Activated T-cell treated with anti-CD3 and anti-CD28 coated beads for 48 hours (primary cell): ENCODE measurements around the gene MGLL.

ENCODE experiments used
- DNase-seq: peaks from one replicate; pipeline ENCODE4 v3.0.0-alpha.2; 2020; ENCODE audit warnings: low read depth

The MGLL gene

DNA sequence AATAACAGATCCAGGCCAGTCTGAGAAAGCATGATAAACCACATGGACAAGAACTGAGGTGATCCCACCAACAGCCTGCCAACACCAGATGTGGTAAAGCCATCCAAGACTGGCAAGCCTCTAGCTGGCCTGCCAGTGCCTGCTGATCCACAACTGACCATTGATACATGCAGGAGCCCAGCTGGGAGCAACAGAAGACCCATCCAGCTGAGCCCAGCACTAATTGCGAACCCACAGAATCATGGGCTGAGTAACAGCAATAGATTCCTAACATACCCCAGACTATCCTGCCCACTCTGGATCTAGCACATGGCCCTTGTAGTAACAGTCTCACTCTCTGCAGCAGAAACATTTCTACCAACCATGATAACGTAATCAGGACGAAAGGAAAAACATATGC, 10.6 kb downstream of the MGLL start:
- no peak for DNase-seq

DNA sequence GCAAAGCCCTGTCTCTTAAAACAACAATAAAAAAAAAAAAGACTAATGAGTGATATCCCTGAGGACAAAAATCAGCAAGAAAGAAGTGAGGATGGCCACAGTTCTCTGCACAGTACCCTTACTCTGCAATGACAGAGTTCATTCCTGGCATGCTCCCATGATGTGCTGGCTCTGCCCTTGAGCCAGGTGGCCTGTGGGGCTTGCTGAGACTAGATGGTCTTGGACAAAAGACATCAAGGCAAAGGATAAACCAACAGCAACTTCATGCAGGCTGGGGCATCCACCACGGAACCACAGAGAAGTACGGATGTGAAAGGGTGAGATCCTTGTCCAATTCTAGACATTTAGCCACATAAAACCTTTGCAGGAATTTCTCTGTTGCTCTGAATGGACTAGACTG, 12.7 kb downstream of the MGLL start:
- DNase-seq: no peak

DNA sequence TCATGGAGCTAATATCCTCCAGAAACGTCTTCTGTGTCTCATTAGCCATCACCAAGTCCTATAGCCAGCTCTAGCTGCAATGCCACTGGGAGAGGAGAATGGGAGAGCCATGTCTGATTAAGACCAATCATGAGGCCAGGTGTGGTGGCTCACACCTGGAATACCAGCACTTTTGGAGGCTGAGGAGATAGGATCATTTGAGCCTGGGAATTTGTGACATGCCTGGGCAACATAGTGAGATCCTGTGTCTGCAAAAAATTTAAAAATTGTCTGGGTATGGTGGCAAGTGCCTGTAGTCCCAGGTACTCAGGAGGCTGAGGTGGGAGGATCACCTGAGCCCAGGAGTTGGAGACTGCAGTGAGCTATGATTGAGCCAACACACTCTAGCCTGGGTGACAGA, 13.1 kb downstream of the MGLL start:
- DNase-seq: no peak

- no peak for DNase-seq
Measured at GRCh38 chr3:127808197-127808596, 14.1 kb downstream of the MGLL start.

DNA sequence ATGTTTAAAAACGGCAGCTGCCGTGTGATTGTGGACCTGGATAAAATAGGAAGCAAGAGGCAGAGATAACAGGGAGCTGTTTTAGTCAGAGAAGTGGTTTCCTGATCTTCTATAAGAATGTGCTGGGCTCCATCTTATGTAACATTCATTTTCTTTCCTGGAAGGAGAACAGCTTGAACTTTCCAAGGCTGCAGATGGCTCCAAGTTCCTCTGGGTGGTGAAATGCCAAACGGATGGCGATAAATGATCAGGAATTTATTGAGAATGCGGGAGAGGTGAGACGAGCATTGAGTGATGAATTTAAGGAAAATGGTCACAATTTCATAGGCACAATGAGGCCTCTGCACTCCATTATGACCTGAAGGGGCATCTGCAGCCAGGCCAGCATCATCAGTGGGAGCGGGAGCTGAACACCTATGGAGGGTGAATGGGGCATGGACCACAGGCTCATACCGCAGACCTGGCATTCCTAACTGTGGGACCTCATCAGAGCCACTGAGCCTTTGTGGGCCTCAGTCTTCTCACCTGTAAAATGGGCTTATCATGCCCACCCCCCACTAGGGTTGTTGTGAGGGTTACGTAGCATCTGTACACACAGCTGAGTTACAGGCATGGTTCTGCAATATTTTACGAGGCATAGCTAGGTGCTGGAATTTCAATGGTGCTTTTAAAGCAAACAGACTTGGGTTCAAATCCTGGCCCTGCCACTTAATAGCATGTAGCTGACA, 17.1 kb downstream of the MGLL start:
- no peak for DNase-seq

GRCh38 chr3:127804141-127804540, 18.2 kb downstream of the MGLL start:
- no peak for DNase-seq

DNA sequence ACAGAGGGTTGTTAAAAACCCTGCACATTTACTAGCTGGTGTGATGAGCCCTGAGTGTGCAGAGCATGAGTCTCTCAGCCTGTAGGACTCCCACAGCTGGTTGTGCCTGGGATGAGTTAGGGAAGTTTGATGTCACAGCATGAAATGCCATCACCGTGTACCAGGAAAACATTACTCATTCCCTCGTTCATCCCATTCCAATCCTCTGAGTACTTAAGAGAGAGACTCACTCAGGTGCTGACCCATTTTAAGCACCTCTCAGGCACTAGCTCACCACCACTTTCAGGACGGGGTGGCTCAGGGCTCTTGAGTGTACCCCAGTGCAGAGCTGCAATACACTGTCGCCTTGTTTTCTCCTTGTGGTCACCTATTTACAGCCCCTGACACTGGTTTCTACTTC, 18.7 kb downstream of the MGLL start:
- DNase-seq: no peak

DNA sequence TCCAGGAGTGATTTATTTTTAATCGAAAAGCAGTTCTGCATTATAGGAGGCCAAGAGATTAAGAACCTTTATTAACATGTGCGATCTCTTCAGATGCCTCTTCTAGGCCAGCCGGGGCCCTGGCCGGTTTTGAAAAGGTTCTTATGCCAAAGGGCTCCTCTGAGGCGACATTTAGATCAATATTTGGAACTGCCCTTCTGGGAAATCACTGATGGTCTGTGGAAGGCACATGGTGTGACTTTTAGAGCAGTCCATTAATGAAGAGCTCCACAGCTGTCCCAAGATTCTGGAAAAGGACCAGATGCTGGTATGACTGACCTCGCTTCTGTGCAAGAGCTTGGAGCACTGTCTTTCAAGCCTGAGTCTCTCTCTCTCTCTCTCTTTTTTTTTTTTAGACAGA, 19.7 kb downstream of the MGLL start:
- DNase-seq: no peak

GRCh38 chr3:127801731-127802313, 20.5 kb downstream of the MGLL start:
- DNase-seq: no peak

- no peak for DNase-seq
Measured at GRCh38 chr3:127800508-127800907, 21.8 kb downstream of the MGLL start.

- DNase-seq: no peak
Measured at GRCh38 chr3:127799476-127800222, 22.7 kb downstream of the MGLL start.

- DNase-seq: no peak
Measured at GRCh38 chr3:127798716-127799115, 23.6 kb downstream of the MGLL start.

DNA sequence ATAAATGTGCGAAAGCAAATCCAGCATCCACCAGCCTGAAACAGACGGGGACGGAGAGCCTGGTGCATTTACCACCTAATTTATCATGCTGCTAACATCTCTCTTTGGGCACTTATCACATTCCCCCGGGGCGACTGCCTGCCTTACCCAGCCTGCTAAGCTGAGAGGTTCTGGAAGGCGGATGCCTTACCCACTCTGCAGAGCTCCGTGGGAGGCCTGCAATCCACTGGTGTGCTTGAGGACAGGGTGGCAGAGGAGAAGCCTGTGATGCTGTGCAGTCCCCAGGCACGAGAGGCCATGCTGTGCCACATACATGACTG, 25.5 kb downstream of the MGLL start:
- DNase-seq: no peak

DNA sequence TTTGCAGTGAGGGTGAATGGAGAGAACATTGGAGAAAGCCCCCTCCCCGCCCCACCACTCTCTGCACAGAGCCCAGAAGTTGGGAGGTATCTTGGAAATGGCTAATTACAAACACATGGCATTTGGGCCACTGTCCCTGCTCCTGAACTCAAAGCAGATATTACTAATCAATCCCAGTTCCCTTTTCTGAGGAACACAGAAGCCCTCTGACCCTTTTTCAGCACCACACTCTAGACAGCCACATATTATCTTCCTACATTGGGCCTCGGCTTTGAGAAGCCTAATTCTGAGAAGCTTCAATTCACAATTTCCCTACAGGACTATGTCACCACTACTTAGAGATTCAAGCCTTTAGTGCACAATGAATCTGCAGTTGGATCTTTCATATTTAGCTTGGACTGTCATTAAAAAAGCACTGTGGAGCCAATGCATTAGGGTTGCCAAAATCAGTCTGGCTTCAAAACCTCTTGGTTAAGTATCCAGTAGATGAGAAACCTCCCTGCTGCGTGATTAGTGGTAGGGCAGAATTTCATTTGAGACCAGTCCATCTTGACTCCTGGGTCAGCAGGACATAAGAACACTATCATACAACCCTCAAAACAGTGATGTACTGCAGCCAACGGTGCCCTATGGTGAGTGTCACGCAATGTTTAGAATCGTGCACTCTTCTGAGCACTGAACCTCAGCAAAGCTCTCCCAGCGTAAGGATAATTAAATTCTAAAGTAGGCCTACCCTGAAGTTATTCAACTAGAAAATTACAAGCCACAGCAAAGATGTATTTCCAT, 26.1 kb downstream of the MGLL start:
- DNase-seq: no peak

GRCh38 chr3:127794972-127795371, 27.3 kb downstream of the MGLL start:
- DNase-seq: no peak

DNA sequence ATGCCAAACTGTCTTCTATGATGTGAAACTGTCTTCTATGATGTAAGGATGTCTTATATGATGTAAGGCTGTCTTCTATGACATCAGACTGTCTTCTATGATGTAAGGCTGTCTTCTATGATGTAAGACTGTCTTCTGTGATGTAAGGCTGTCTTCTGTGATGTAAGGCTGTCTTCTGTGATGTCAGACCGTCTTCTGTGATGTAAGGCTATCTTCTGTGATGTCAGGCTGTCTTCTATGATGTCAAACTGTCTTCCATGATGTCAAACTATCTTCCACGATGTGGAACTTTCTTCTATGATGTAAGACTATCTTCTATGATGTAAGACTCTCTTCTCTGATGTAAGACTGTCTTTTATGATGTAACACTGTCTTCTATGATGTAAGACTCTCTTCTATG, 27.9 kb downstream of the MGLL start:
- DNase-seq: no peak

- no peak for DNase-seq
Measured at GRCh38 chr3:127792541-127793292, 29.6 kb downstream of the MGLL start.

DNA sequence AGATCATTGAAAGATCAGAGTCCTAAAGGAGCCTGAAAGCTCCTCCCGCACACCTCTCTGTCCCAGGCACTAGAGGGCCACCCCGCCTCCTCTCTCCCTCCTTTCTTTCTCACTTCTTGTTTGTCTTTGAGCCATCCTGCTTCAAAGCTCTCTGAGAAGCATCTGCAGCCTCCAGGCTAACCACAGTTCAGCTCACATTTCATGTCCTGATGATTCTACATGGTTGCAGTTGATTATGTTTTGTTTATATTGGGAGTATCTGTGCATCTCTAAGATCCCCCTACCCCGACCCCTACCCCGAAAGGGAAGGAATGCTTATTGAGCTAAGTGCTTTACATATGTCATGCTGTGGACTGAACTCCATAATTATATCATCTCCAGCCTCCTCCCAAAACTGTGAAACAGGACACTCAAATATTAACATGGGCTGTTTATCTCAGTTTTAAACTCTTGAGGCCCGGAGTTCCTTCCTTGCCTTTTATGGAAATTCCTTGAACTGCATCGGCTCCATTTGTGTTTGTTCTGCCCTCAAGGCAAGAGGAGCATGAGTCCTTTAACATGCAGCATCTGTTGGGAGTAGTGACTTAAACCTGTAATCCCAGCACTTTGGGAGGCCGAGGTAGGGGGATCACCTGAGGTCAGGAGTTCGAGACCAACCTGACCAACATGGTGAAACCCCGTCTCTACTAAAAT, 30.9 kb downstream of the MGLL start:
- no peak for DNase-seq

- DNase-seq: no peak
Measured at GRCh38 chr3:127790882-127791183, 31.5 kb downstream of the MGLL start.

GRCh38 chr3:127789990-127790881, 32.1 kb downstream of the MGLL start:
- no peak for DNase-seq

DNA sequence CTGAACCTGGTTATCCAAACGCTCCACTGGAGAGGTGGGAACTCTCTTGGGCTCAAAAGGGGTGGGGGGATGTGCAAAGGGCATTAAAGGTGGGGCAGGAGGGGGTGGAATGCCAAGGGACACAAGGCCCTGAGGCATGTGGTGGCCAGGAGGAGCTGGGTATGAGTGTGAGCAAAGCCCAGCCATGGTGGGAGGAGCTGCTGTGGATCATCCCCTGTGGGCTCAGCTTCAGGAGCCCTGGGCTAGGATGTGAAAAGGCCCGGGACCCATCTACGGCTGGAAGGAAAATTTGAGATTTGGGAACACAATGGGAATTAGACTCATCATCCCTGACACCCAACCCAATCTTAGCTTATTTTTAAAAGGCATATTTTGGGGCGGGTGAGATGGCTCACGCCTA, 33.3 kb downstream of the MGLL start:
- no peak for DNase-seq
